Thyroid gland (tissue), 4 donors: Measurements from ENCODE around the gene DALRD3. TPM values are rescaled to one million over a fixed set of nuclear protein-coding genes. Genes with fewer than 3 reads are reported as not detected.

Experiments used
- DNase-seq, 2 donors: peaks; one replicate each; pipeline ENCODE4 v3.0.0-alpha.2; 2019
- H3K27ac ChIP-seq, 3 donors: fragments of 200-600 bp; sonication (generic); 1 replicate in 2 of 3; 2 replicates in 1 of 3; pipeline ENCODE4 v1.5.1; 2016 to 2019; ENCODE audit warnings: mild to moderate bottlenecking in 1 of 3, moderate library complexity in 1 of 3
- H3K27me3 ChIP-seq: fragments of 200-600 bp; sonication (generic); one replicate; pipeline ENCODE4 v1.5.1; 2019
- H3K36me3 ChIP-seq, 2 donors: fragments of 200-600 bp; sonication (generic); one replicate each; pipeline ENCODE4 v1.5.1; 2016 to 2019
- H3K4me1 ChIP-seq, 2 donors: fragments of 200-600 bp; sonication (generic); one replicate each; pipeline ENCODE4 v1.5.1; 2017 to 2019
- H3K4me3 ChIP-seq, 3 donors: fragments of 200-600 bp; sonication (generic); replicated peaks in 1 of 3; 1 replicate in 2 of 3; 2 replicates in 1 of 3; pipeline ENCODE4 v1.5.1; 2016; ENCODE audit warnings: mild to moderate bottlenecking in 1 of 3
- H3K9me3 ChIP-seq: fragments of 200-600 bp; sonication (generic); one replicate; pipeline ENCODE4 v1.5.1; 2017
- POLR2A ChIP-seq, 2 donors: fragments of 450-650 bp; IDR thresholded peaks; one replicate each; pipeline ENCODE4 v1.6.1; 2017; ENCODE audit warnings: antibody characterized with exemption in 2 of 2, mild to moderate bottlenecking in 2 of 2, moderate library complexity in 1 of 2
- WGBS, 2 donors: methylation state at CpG; one replicate each; pipeline ENCODE4 v1.1.5; 2017; 5-methylcytosine and 5-hydroxymethylcytosine counted together
- intact Hi-C: fragments of 100-400 bp; cut with DNase I; formaldehyde crosslinking; loops from one replicate; pipeline ENCODE4 v1.15.1; 2023
- total RNA-seq, 4 donors: library from RNA; depleted of rRNA; stranded (reverse); fragments of >200 nt; gene quantifications; one replicate each; pipeline ENCODE4 v1.2.3, GENCODE V29; 2016
- TF ChIP-seq, protein P1 (sequence below), 6 experiments: fragments of 200-600 bp in 3 of 6; fragments of 450-650 bp in 3 of 6; sonication (generic) in 3 of 6; IDR thresholded peaks; one replicate each; pipeline ENCODE4 v1.5.1; 2016 to 2019; ENCODE audit warnings: antibody characterized with exemption in 6 of 6, mild to moderate bottlenecking in 2 of 6, inconsistent platforms in 1 of 6, moderate library complexity in 1 of 6

DALRD3 gene
- total RNA-seq, 4 donors from 2014 or later, result 43.1 to 91.4 (median 60.0) TPM

DNA sequence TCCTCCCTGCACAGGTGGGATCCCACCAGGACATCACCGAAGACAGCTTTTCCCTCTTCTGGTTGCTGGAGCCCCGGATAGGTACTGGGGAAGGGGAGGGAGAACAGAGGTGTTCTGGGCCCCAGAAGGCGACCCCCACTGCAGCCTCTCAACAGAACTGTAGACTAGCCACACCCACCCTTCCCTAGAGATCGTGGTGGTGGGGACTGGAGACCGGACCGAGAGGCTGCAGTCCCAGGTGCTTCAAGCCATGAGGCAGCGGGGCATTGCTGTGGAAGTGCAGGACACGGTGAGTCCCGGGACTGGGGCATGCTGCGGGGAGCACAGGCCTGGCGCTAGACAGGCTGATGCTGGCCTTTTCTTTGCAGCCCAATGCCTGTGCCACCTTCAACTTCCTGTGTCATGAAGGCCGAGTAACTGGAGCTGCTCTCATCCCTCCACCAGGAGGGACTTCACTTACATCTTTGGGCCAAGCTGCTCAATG is 4.3 kb upstream of the DALRD3 start:
- no peaks in the 10 kb centered on the region for H3K27me3 ChIP-seq
- peak overlapping the region; percentile 77 to 98 (median 97) for H3K4me3 ChIP-seq
- peaks cover 25% of the 10 kb centered on the region in 2 donors for H3K36me3 ChIP-seq
- no peaks in the 10 kb centered on the region for H3K9me3 ChIP-seq
- intact Hi-C loops, result loop anchor here (10.0 kb wide), 1 partner anchor 72 kb away; the partner anchor contains the start of gene QRICH1
- TF ChIP-seq POLR2A (IDR thresholded peaks at IDR 0.05), result no peak
- TF ChIP-seq, protein P1, sequence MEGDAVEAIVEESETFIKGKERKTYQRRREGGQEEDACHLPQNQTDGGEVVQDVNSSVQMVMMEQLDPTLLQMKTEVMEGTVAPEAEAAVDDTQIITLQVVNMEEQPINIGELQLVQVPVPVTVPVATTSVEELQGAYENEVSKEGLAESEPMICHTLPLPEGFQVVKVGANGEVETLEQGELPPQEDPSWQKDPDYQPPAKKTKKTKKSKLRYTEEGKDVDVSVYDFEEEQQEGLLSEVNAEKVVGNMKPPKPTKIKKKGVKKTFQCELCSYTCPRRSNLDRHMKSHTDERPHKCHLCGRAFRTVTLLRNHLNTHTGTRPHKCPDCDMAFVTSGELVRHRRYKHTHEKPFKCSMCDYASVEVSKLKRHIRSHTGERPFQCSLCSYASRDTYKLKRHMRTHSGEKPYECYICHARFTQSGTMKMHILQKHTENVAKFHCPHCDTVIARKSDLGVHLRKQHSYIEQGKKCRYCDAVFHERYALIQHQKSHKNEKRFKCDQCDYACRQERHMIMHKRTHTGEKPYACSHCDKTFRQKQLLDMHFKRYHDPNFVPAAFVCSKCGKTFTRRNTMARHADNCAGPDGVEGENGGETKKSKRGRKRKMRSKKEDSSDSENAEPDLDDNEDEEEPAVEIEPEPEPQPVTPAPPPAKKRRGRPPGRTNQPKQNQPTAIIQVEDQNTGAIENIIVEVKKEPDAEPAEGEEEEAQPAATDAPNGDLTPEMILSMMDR (IDR thresholded peaks at IDR 0.05), result no peak
- H3K27ac ChIP-seq, result peak overlapping the region; percentile 94 to 100 (median 100)
- 17 to 21% methylated on average over 9 to 11 of the region's 12 CpGs for WGBS, 2 donors
- DNase-seq, result no peak
- peaks cover 24 to 30% of the 10 kb centered on the region in 2 donors for H3K4me1 ChIP-seq

GRCh38 chr3:49021813-49022687 is 3.7 kb upstream of the DALRD3 start, which contains the start of gene NDUFAF3:
TSS of gene NDUFAF3 (plus strand) at chr3:49022121. CDS start at chr3:49022145, 24 bp downstream.
- WGBS, 2 donors, result 0 to 3% methylated on average over 11 to 15 of the region's 83 CpGs
- peak; percentile 93 for DNase-seq
- H3K27me3 ChIP-seq, result no peaks in the 10 kb centered on the region
- peak within 1 kb of the TSS; percentile 94 to 100 (median 100) for H3K27ac ChIP-seq
- H3K4me1 ChIP-seq, result peaks cover 30 to 37% of the 10 kb centered on the region in 2 donors
- peak within 1 kb of the TSS; percentile 77 to 98 (median 97) for H3K4me3 ChIP-seq
- H3K36me3 ChIP-seq, result peaks cover 25% of the 10 kb centered on the region in 2 donors
- peak; percentile 53 to 62 for TF ChIP-seq POLR2A (IDR thresholded peaks at IDR 0.05)
- TF ChIP-seq, protein P1 (IDR thresholded peaks at IDR 0.05), result peak; percentile 81 to 99 (median 96)
- intact Hi-C loops, result loop anchor here (10.0 kb wide), 1 partner anchor 73 kb away; the partner anchor contains the start of gene QRICH1
- no peaks in the 10 kb centered on the region for H3K9me3 ChIP-seq

DNA sequence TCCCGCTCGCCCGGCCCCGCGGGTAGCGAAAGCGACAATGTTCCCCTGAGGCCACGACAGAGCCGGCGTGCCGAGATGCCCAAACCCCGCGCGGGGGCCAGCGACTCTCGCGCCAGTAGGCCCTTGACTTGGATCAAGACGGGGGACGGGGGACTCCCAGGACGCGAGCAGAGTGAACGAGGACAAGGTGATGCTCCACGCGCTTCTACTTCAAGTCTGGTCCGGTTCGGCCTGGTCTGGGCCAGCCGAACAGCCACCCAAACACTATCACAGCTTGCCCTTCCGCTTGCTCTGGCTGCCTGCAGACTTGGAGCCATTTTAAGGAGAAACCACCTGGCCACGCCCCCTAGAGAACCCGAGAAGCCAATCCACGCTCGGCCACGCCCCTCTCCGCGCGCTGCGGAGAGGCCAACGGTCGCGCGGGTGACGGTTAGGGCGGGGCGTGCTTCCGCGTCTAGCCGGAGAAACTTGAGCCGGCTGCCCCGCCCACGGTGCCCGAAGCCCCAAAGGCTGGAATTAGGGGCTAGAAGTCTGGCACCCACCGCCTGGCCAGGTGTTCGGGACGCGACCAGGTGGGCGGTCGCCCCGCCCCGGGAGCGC is 2.9 kb upstream of the DALRD3 start:
- H3K4me3 ChIP-seq, result peak overlapping the region; percentile 77 to 98 (median 97)
- no peaks in the 10 kb centered on the region for H3K27me3 ChIP-seq
- no peaks in the 10 kb centered on the region for H3K9me3 ChIP-seq
- peaks cover 31 to 38% of the 10 kb centered on the region in 2 donors for H3K4me1 ChIP-seq
- DNase-seq, result peak; percentile 100
- intact Hi-C loops, result loop anchor here (10.0 kb wide), 1 partner anchor 73 kb away; the partner anchor contains the start of gene QRICH1
- H3K27ac ChIP-seq, result peak overlapping the region; percentile 94 to 100 (median 100)
- H3K36me3 ChIP-seq, result peaks cover 25 to 27% of the 10 kb centered on the region in 2 donors
- WGBS, 2 donors, result 0% methylated on average over 6 to 15 of the region's 60 CpGs
- TF ChIP-seq, protein P1 (IDR thresholded peaks at IDR 0.05), result no peak
- peak; percentile 92 to 100 for TF ChIP-seq POLR2A (IDR thresholded peaks at IDR 0.05)

DNA sequence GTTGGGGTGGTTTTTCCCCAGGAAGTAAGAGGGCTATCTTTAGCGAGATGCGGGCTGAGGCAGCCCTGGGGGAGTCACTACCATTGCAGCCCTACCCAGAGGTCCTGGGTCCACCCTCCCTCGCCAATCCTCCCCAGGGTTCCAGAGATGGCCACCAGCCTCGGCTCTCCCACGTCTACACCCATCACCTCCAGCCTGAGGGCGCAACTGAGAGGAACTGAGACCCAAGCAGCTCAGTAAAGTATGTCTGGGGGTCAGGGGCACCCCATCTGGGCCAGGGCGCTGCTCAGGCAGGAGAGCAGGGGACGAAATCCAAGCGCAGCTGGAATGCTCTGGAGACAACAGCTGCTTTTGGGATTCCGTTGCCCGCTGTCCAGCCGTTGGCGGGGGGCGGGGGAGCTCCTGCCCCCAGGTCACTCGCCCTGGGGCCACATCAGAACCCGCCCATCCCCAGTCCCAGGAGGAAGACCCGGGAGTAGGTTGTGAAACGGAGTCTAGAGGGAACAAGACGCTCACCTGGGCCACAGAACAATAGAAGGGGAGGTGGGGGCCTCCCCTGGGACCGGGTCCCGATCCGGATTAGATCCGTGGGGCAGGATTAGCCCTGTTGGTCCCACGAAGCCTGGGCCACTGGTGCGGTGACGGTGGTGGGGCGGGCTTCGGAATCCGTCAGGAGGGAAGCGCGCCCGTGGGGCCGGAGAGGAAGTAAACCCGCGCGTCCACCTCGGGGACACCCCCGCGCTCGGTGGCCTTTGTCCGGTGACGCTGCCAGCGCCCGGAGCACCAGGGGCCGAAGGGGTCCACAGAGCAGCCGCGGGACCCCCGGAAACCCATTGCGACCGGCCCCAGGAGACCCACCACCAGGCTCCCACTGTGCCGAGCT is 2.2 kb upstream of the DALRD3 start:
- peak overlapping the region; percentile 94 to 100 (median 100) for H3K27ac ChIP-seq
- H3K27me3 ChIP-seq, result no peaks in the 10 kb centered on the region
- H3K4me3 ChIP-seq, result peak overlapping the region; percentile 17 to 98 (median 23)
- 3% methylated on average over 32 to 38 of the region's 51 CpGs for WGBS, 2 donors
- H3K4me1 ChIP-seq, result peaks cover 31 to 38% of the 10 kb centered on the region in 2 donors
- H3K36me3 ChIP-seq, result peaks cover 26 to 29% of the 10 kb centered on the region in 2 donors
- no peaks in the 10 kb centered on the region for H3K9me3 ChIP-seq
- intact Hi-C loops, result loop anchor here (10.0 kb wide), 1 partner anchor 74 kb away; the partner anchor contains the start of gene QRICH1
- DNase-seq, result peak; percentile 54
- TF ChIP-seq POLR2A (IDR thresholded peaks at IDR 0.05), result no peak
- TF ChIP-seq, protein P1 (IDR thresholded peaks at IDR 0.05), result no peak
